ENCODE results near the gene AMER3.

AMER3 gene

DNA sequence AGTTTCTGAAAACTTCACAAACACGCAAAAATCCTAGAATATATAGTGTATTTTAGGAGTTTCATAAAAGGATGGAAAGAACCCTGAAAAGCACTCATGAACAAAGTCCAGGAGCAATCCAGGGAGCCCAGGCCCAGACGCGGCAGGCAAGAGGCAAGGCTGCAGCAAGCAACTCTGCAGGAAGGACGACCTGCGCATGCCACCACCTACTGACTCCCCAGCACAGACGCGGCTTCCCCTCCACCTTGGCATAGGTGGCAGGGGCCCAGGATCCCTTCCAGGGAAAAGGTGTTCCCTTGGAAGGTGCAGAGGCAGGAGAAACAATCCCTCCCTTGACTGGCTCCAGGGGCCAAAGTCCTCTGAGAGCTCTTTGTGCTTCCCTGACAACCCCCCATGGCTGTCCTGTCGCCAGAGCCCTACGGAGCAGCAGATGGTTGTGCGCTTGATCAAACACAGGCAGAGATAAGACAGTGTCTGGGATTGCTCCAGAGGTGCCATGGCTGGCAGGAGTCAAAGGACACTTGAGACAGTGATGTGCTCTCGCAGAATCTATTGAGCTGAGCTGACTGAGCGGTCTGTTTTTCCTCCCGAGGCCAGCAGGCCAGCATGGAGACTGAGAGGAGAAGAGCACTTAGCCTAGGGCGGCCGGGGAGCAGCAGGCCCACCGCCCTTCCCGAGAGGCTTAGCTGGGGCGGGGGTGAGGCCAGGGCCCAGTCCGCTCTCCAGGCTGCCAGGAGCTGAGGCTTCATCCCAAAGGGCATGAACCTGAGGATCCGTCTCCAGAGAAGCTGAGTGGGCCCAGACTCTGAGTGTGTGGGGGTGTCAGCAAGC lies 10.8 kb upstream of the AMER3 start:
- H2AFZ ChIP-seq (ENCODE audit: low read depth) = no peak overlapping the region

DNA sequence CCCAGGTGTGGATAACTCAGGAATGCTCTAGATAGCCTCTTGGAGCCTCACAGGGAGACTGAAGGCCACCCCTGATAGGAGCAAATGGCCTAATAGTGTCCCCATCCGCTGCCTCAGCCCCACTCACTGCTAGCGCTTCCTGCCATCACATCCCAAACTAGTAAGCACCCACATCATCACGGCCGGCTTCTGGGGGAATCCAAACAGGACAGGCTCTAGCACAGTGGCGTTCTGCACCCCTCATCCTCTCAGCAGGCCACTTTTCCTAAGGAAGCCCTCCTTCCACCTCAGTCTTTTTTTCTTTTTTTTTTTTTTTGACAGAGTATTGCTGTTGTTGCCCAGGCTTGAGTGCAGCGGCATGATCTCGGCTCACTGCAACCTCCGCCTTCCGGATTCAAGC lies 6.3 kb upstream of the AMER3 start:
- TF ChIP-seq, protein P1, sequence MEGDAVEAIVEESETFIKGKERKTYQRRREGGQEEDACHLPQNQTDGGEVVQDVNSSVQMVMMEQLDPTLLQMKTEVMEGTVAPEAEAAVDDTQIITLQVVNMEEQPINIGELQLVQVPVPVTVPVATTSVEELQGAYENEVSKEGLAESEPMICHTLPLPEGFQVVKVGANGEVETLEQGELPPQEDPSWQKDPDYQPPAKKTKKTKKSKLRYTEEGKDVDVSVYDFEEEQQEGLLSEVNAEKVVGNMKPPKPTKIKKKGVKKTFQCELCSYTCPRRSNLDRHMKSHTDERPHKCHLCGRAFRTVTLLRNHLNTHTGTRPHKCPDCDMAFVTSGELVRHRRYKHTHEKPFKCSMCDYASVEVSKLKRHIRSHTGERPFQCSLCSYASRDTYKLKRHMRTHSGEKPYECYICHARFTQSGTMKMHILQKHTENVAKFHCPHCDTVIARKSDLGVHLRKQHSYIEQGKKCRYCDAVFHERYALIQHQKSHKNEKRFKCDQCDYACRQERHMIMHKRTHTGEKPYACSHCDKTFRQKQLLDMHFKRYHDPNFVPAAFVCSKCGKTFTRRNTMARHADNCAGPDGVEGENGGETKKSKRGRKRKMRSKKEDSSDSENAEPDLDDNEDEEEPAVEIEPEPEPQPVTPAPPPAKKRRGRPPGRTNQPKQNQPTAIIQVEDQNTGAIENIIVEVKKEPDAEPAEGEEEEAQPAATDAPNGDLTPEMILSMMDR (conservative IDR thresholded peaks at IDR 0.05; ENCODE audit: low read depth, low read length) = no peak

More for the DNA sequence above, 10.8 kb upstream of the AMER3 start:
- Histone ChIP-seq H3K36me3 (ENCODE audit: insufficient read depth) (no peaks in the 10 kb centered on the region), H4K20me1 (ENCODE audit: insufficient read depth) (no peaks in the 10 kb centered on the region), H3K9ac (no peak overlapping the region), H3K4me3 (IDR thresholded peaks at IDR 0.05; ENCODE audit: insufficient read depth, low read depth, low read length) (no peak overlapping the region), H3K27me3 (ENCODE audit: insufficient read depth, low read depth) (no peaks in the 10 kb centered on the region), H3K4me2 (no peak overlapping the region), H3K79me2 (ENCODE audit: insufficient read depth, low read depth) (no peaks in the 10 kb centered on the region), H3K27ac (no peak overlapping the region), H3K4me1 (ENCODE audit: low read depth, poor library complexity, severe bottlenecking) (no peaks in the 10 kb centered on the region)
- TF ChIP-seq, protein P1 (conservative IDR thresholded peaks at IDR 0.05; ENCODE audit: low read depth, low read length) = no peak

DNA sequence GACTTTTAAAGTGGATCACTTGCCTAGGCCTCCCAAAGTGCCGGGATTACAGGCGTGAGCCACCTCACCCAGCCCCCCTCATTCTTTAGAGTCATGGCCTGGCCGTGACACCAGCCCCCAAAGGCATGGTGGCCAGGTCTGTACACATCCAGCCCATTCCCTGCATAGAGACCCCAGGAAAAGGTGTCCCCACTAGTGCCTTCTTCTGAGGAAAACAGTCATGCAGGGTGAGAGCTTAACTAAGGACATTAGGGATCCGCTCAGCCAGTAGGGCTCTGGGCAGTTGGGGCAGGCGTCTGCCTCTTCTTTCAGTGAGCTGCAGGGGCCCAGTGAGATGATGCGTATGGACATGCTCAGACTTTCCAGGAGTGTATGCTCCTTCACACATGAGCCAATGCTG lies 5.7 kb upstream of the AMER3 start:
- Histone ChIP-seq H3K27ac (no peak overlapping the region), H2AFZ (ENCODE audit: low read depth) (no peak overlapping the region), H3K9ac (no peak overlapping the region), H3K4me1 (ENCODE audit: low read depth, poor library complexity, severe bottlenecking) (no peaks in the 10 kb centered on the region), H4K20me1 (ENCODE audit: insufficient read depth) (no peaks in the 10 kb centered on the region), H3K79me2 (ENCODE audit: insufficient read depth, low read depth) (no peaks in the 10 kb centered on the region), H3K4me3 (IDR thresholded peaks at IDR 0.05; ENCODE audit: insufficient read depth, low read depth, low read length) (no peak overlapping the region), H3K4me2 (no peak overlapping the region), H3K27me3 (ENCODE audit: insufficient read depth, low read depth) (no peaks in the 10 kb centered on the region), H3K36me3 (ENCODE audit: insufficient read depth) (no peaks in the 10 kb centered on the region)
- TF ChIP-seq, protein P1 (conservative IDR thresholded peaks at IDR 0.05; ENCODE audit: low read depth, low read length) = no peak

More for the DNA sequence above, 6.3 kb upstream of the AMER3 start:
- H3K9ac ChIP-seq = no peak overlapping the region
- no peaks in the 10 kb centered on the region for H3K36me3 ChIP-seq (ENCODE audit: insufficient read depth)
- H3K4me2 ChIP-seq = no peak overlapping the region
- no peak overlapping the region for H3K4me3 ChIP-seq (IDR thresholded peaks at IDR 0.05; ENCODE audit: insufficient read depth, low read depth, low read length)
- no peaks in the 10 kb centered on the region for H3K4me1 ChIP-seq (ENCODE audit: low read depth, poor library complexity, severe bottlenecking)
- no peak overlapping the region for H3K27ac ChIP-seq
- H4K20me1 ChIP-seq (ENCODE audit: insufficient read depth) = no peaks in the 10 kb centered on the region
- no peaks in the 10 kb centered on the region for H3K27me3 ChIP-seq (ENCODE audit: insufficient read depth, low read depth)
- H2AFZ ChIP-seq (ENCODE audit: low read depth) = no peak overlapping the region
- no peaks in the 10 kb centered on the region for H3K79me2 ChIP-seq (ENCODE audit: insufficient read depth, low read depth)

DNA sequence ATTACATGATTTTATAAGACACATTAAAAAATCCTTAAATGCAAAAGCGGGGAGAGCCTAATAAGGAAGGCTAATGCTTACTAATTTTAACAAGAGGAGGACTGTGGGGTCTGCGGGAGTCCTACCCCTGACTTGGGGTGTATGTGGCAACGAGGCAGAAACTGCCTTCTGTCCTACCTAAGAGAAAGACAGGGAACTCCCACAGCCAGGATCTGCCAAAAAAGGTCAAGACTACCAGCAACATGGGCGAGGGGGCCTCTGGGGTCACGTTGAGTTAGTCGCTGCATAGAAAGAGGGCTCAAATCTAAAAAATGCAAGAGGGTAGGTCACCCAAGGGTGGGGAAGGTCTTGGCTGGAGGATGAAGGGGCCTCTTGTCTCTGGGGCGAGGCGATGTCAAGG lies 529 bp upstream of the AMER3 start:
- no peak overlapping the region for H3K4me2 ChIP-seq
- no peak overlapping the region for H3K9ac ChIP-seq
- H3K36me3 ChIP-seq (ENCODE audit: insufficient read depth) = no peaks in the 10 kb centered on the region
- no peak overlapping the region for H3K27ac ChIP-seq
- no peak overlapping the region for H2AFZ ChIP-seq (ENCODE audit: low read depth)
- no peaks in the 10 kb centered on the region for H3K27me3 ChIP-seq (ENCODE audit: insufficient read depth, low read depth)
- no peak overlapping the region for H3K4me3 ChIP-seq (IDR thresholded peaks at IDR 0.05; ENCODE audit: insufficient read depth, low read depth, low read length)
- H3K4me1 ChIP-seq (ENCODE audit: low read depth, poor library complexity, severe bottlenecking) = peaks cover 7% of the 10 kb centered on the region
- TF ChIP-seq, protein P1 (conservative IDR thresholded peaks at IDR 0.05; ENCODE audit: low read depth, low read length) = no peak
- H4K20me1 ChIP-seq (ENCODE audit: insufficient read depth) = no peaks in the 10 kb centered on the region
- no peaks in the 10 kb centered on the region for H3K79me2 ChIP-seq (ENCODE audit: insufficient read depth, low read depth)

Data from KMS-11 (cell line).